KMS-11 (cell line): Measurements from ENCODE around the gene CELF5.

Experiments used
- H2AFZ ChIP-seq: fragments of 200-600 bp; sonication (generic); 2 replicates; pipeline ENCODE4 v1.6.1; 2016; ENCODE audit warnings: antibody characterized with exemption, mixed run types, low read depth
- H3K27ac ChIP-seq: fragments of 200-600 bp; sonication (generic); 2 replicates; pipeline ENCODE4 v1.6.1; 2016; ENCODE audit warnings: mild to moderate bottlenecking, mixed run types
- H3K27me3 ChIP-seq: fragments of 200-600 bp; sonication (generic); 2 replicates; pipeline ENCODE4 v1.6.1; 2017; ENCODE audit warnings: mild to moderate bottlenecking, low read depth, mixed run types, moderate library complexity; ENCODE audit not compliant: insufficient read depth
- H3K36me3 ChIP-seq: fragments of 200-600 bp; sonication (generic); 2 replicates; pipeline ENCODE4 v1.6.1; 2017; ENCODE audit warnings: mild to moderate bottlenecking, mixed run types; ENCODE audit not compliant: insufficient read depth
- H3K4me1 ChIP-seq: fragments of 200-600 bp; sonication (generic); 2 replicates; pipeline ENCODE4 v1.6.1; 2016; ENCODE audit warnings: mild to moderate bottlenecking, low read depth, mixed run types; ENCODE audit not compliant: poor library complexity, severe bottlenecking
- H3K4me2 ChIP-seq: fragments of 200-600 bp; sonication (generic); 2 replicates; pipeline ENCODE4 v1.7.0; 2016; ENCODE audit warnings: mild to moderate bottlenecking, mixed run types
- H3K4me3 ChIP-seq: fragments of 200-600 bp; sonication (generic); IDR thresholded peaks from 2 replicates; pipeline ENCODE4 v1.6.1; 2017; ENCODE audit warnings: low read depth, low read length, mixed read lengths; ENCODE audit not compliant: insufficient read depth
- H3K79me2 ChIP-seq: fragments of 200-600 bp; sonication (generic); 2 replicates; pipeline ENCODE4 v1.6.1; 2016; ENCODE audit warnings: low read depth, mixed run types; ENCODE audit not compliant: insufficient read depth
- H3K9ac ChIP-seq: fragments of 200-600 bp; sonication (generic); 2 replicates; pipeline ENCODE4 v1.6.1; 2016; ENCODE audit warnings: mild to moderate bottlenecking, mixed run types
- H4K20me1 ChIP-seq: fragments of 200-600 bp; sonication (generic); 2 replicates; pipeline ENCODE4 v1.6.1; 2016; ENCODE audit warnings: mild to moderate bottlenecking, mixed run types; ENCODE audit not compliant: insufficient read depth
- TF ChIP-seq, protein P1 (sequence below): fragments of 200-600 bp; sonication (generic); conservative IDR thresholded peaks from 2 replicates; pipeline ENCODE4 v1.6.1; 2017; ENCODE audit warnings: low read depth, mild to moderate bottlenecking, antibody characterized with exemption, low read length, moderate library complexity, mixed read lengths

Gene CELF5

GRCh38 chr19:3291644-3292043, 67.2 kb downstream of the CELF5 start:
- Histone ChIP-seq H3K9ac (no peak overlapping the region), H3K4me1 (no peaks in the 10 kb centered on the region), H3K27ac (no peak overlapping the region), H2AFZ (no peak overlapping the region), H3K4me3 (no peak overlapping the region), H3K79me2 (no peaks in the 10 kb centered on the region), H3K36me3 (no peaks in the 10 kb centered on the region), H4K20me1 (no peaks in the 10 kb centered on the region), H3K4me2 (no peak overlapping the region), H3K27me3 (peaks cover 87% of the 10 kb centered on the region)
- TF ChIP-seq, protein P1, sequence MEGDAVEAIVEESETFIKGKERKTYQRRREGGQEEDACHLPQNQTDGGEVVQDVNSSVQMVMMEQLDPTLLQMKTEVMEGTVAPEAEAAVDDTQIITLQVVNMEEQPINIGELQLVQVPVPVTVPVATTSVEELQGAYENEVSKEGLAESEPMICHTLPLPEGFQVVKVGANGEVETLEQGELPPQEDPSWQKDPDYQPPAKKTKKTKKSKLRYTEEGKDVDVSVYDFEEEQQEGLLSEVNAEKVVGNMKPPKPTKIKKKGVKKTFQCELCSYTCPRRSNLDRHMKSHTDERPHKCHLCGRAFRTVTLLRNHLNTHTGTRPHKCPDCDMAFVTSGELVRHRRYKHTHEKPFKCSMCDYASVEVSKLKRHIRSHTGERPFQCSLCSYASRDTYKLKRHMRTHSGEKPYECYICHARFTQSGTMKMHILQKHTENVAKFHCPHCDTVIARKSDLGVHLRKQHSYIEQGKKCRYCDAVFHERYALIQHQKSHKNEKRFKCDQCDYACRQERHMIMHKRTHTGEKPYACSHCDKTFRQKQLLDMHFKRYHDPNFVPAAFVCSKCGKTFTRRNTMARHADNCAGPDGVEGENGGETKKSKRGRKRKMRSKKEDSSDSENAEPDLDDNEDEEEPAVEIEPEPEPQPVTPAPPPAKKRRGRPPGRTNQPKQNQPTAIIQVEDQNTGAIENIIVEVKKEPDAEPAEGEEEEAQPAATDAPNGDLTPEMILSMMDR, result no peak

DNA sequence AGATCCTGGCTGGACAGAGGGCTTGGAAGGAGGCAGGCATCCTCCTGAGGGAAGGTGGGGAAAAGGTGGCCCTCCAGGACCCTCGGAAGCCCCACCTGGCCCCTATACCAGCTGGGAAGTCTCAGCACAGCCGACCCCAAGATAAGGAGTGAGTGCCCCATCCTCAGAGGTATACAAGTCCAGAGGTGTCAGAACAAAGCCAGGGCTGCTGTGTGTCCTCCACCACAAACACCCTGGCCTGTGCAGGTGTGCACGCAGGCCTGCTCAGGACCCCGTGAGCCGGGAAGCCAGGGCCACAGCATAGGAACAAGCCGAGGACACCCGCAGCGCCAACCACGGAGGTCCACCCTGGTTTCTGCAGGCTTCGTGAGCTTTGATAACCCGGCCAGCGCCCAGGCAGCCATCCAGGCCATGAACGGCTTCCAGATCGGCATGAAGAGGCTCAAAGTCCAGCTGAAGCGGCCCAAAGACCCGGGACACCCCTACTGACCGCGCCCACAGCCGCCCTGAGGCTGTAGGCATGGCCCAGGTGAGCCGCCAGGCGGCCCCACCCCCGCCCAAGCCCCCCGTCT, 68.6 kb downstream of the CELF5 start:
- no peak overlapping the region for H3K4me3 ChIP-seq
- TF ChIP-seq, protein P1, result no peak
- no peaks in the 10 kb centered on the region for H4K20me1 ChIP-seq
- H3K4me2 ChIP-seq, result no peak overlapping the region
- no peak overlapping the region for H3K27ac ChIP-seq
- no peaks in the 10 kb centered on the region for H3K4me1 ChIP-seq
- no peak overlapping the region for H3K9ac ChIP-seq
- H2AFZ ChIP-seq, result no peak overlapping the region
- no peaks in the 10 kb centered on the region for H3K36me3 ChIP-seq
- peaks cover 98% of the 10 kb centered on the region for H3K27me3 ChIP-seq
- no peaks in the 10 kb centered on the region for H3K79me2 ChIP-seq

- Histone ChIP-seq H3K4me2 (no peak overlapping the region), H3K27ac (no peak overlapping the region), H3K79me2 (no peaks in the 10 kb centered on the region), H4K20me1 (no peaks in the 10 kb centered on the region), H3K9ac (no peak overlapping the region), H3K4me3 (no peak overlapping the region), H3K4me1 (no peaks in the 10 kb centered on the region), H3K27me3 (peaks cover 98% of the 10 kb centered on the region), H2AFZ (no peak overlapping the region), H3K36me3 (no peaks in the 10 kb centered on the region)
- TF ChIP-seq, protein P1, result no peak
Observed at GRCh38 chr19:3293560-3293959, 69.1 kb downstream of the CELF5 start.

GRCh38 chr19:3294080-3294850, 69.8 kb downstream of the CELF5 start:
- Histone ChIP-seq H3K4me3 (no peak overlapping the region), H3K27me3 (peaks cover 98% of the 10 kb centered on the region), H4K20me1 (no peaks in the 10 kb centered on the region), H3K27ac (no peak overlapping the region), H3K9ac (no peak overlapping the region), H3K36me3 (no peaks in the 10 kb centered on the region), H3K4me2 (no peak overlapping the region), H2AFZ (no peak overlapping the region), H3K79me2 (no peaks in the 10 kb centered on the region), H3K4me1 (no peaks in the 10 kb centered on the region)
- TF ChIP-seq, protein P1, result no peak
